Loucy (cell line): ENCODE measurements around the gene ZCCHC14.

ENCODE experiments used
- H2AFZ ChIP-seq: fragments of 200-600 bp; sonication (generic); 2 replicates; pipeline ENCODE4 v1.6.0; 2016; ENCODE audit warnings: antibody characterized with exemption, mild to moderate bottlenecking, low read length, moderate library complexity
- H3F3A ChIP-seq: fragments of 200-600 bp; 2 replicates; pipeline ENCODE4 v1.6.0; 2016; ENCODE audit warnings: antibody characterized with exemption, low read depth, mild to moderate bottlenecking
- H3K27me3 ChIP-seq: fragments of 200-600 bp; sonication (generic); 2 replicates; pipeline ENCODE4 v1.6.1; 2014; ENCODE audit warnings: low read length, mild to moderate bottlenecking; ENCODE audit not compliant: insufficient read depth, poor library complexity, severe bottlenecking
- H3K36me3 ChIP-seq: fragments of 200-600 bp; sonication (generic); 2 replicates; pipeline ENCODE4 v1.6.1; 2016; ENCODE audit warnings: low read length; ENCODE audit not compliant: insufficient read depth
- H3K4me1 ChIP-seq: fragments of 200-600 bp; sonication (generic); 2 replicates; pipeline ENCODE4 v1.5.1; 2014; ENCODE audit warnings: low read length, mild to moderate bottlenecking; ENCODE audit not compliant: insufficient read depth, poor library complexity, severe bottlenecking
- H3K4me2 ChIP-seq: fragments of 200-600 bp; sonication (generic); 2 replicates; pipeline ENCODE4 v1.6.0; 2014; ENCODE audit warnings: antibody characterized with exemption, low read length, low read depth, mild to moderate bottlenecking; ENCODE audit not compliant: poor library complexity, severe bottlenecking
- H3K4me3 ChIP-seq: fragments of 200-600 bp; sonication (generic); 2 replicates; pipeline ENCODE4 v1.5.1; 2014; ENCODE audit warnings: low read length, mild to moderate bottlenecking, mixed read lengths; ENCODE audit not compliant: poor library complexity, severe bottlenecking
- H3K79me2 ChIP-seq: fragments of 200-600 bp; sonication (generic); 2 replicates; pipeline ENCODE4 v1.6.1; 2014; ENCODE audit warnings: low read length; ENCODE audit not compliant: insufficient read depth
- H3K9ac ChIP-seq: fragments of 200-600 bp; sonication (generic); 2 replicates; pipeline ENCODE4 v1.6.0; 2014; ENCODE audit warnings: mild to moderate bottlenecking, low read depth, low read length, moderate library complexity; ENCODE audit not compliant: poor library complexity, severe bottlenecking
- H3K9me2 ChIP-seq: fragments of 200-600 bp; sonication (generic); replicated peaks from 2 replicates; pipeline ENCODE4 v1.6.1; 2016; ENCODE audit warnings: low read depth, low read length, mixed read lengths
- H3K9me3 ChIP-seq: fragments of 200-600 bp; sonication (generic); 2 replicates; pipeline ENCODE4 v1.6.1; 2014; ENCODE audit warnings: mild to moderate bottlenecking, antibody characterized with exemption, low read length, low read depth; ENCODE audit not compliant: insufficient read depth
- H4K20me1 ChIP-seq: fragments of 200-600 bp; sonication (generic); 2 replicates; pipeline ENCODE4 v1.6.0; 2014; ENCODE audit warnings: antibody characterized with exemption, low read length, mild to moderate bottlenecking; ENCODE audit not compliant: insufficient read depth, poor library complexity, severe bottlenecking
- CTCF ChIP-seq: fragments of 200-600 bp; sonication (generic); conservative IDR thresholded peaks from 2 replicates; pipeline ENCODE4 v1.5.1; 2014; ENCODE audit warnings: mild to moderate bottlenecking, antibody characterized with exemption, low read length
- EZH2phosphoT487 ChIP-seq: fragments of 200-600 bp; IDR thresholded peaks from 2 replicates; pipeline ENCODE4 v1.6.1; 2018; ENCODE audit warnings: antibody characterized with exemption, mild to moderate bottlenecking, moderate library complexity, borderline replicate concordance

Gene ZCCHC14

GRCh38 chr16:87412371-87412995 is 80.3 kb downstream of the ZCCHC14 start:
- H4K20me1 ChIP-seq = no peaks in the 10 kb centered on the region
- H3K4me2 ChIP-seq = no peak overlapping the region
- no peaks in the 10 kb centered on the region for H3K36me3 ChIP-seq
- H3F3A ChIP-seq = no peaks in the 10 kb centered on the region
- H3K79me2 ChIP-seq = no peaks in the 10 kb centered on the region
- no peaks in the 10 kb centered on the region for H3K27me3 ChIP-seq
- no peaks in the 10 kb centered on the region for H3K9me3 ChIP-seq
- no peaks in the 10 kb centered on the region for H3K9me2 ChIP-seq
- no peak overlapping the region for H2AFZ ChIP-seq
- H3K9ac ChIP-seq = no peak overlapping the region
- no peak for TF ChIP-seq EZH2phosphoT487
- no peak overlapping the region for H3K4me3 ChIP-seq
- no peaks in the 10 kb centered on the region for H3K4me1 ChIP-seq

- Histone ChIP-seq H4K20me1 (no peaks in the 10 kb centered on the region), H3K4me3 (no peak overlapping the region), H3K9me2 (no peaks in the 10 kb centered on the region), H2AFZ (no peak overlapping the region), H3F3A (no peaks in the 10 kb centered on the region), H3K4me2 (no peak overlapping the region), H3K9ac (no peak overlapping the region), H3K9me3 (no peaks in the 10 kb centered on the region), H3K79me2 (no peaks in the 10 kb centered on the region), H3K36me3 (no peaks in the 10 kb centered on the region), H3K4me1 (no peaks in the 10 kb centered on the region), H3K27me3 (no peaks in the 10 kb centered on the region)
- TF ChIP-seq CTCF (no peak), EZH2phosphoT487 (no peak)
These were observed 81.2 kb downstream of the ZCCHC14 start for GRCh38 chr16:87411375-87412271.

GRCh38 chr16:87410968-87411367 is 81.9 kb downstream of the ZCCHC14 start:
- Histone ChIP-seq H2AFZ (no peak overlapping the region), H4K20me1 (no peaks in the 10 kb centered on the region), H3K4me1 (no peaks in the 10 kb centered on the region), H3K4me3 (no peak overlapping the region), H3K79me2 (no peaks in the 10 kb centered on the region), H3K4me2 (no peak overlapping the region), H3K9me3 (no peaks in the 10 kb centered on the region), H3F3A (no peaks in the 10 kb centered on the region), H3K9ac (no peak overlapping the region), H3K36me3 (no peaks in the 10 kb centered on the region), H3K9me2 (no peaks in the 10 kb centered on the region), H3K27me3 (no peaks in the 10 kb centered on the region)
- TF ChIP-seq EZH2phosphoT487 = no peak
- no peak for TF ChIP-seq CTCF
